HepG2 (cell line): ENCODE measurements around the gene PHKG2. TPM values are rescaled to one million over a fixed set of nuclear protein-coding genes. Genes with fewer than 3 reads are reported as not detected.
A peak's percentile ranks its signal among the peaks of the same experiment; 100 is the strongest.

Experiments
- BRD4 ChIP-seq: sonication (generic); formaldehyde crosslinking; IDR thresholded peaks from 2 replicates; pipeline ENCODE4 v1.4.0; 2020; ENCODE audit warnings: missing genetic modification reagents
- KDM2A ChIP-seq: sonication (generic); formaldehyde crosslinking; IDR thresholded peaks from 2 replicates; pipeline ENCODE4 v1.4.0; 2020; ENCODE audit warnings: low read depth, missing genetic modification reagents, borderline replicate concordance
- LCORL ChIP-seq, 2 experiments: fragments of 450-650 bp in 1 of 2; sonication (generic) in 1 of 2; formaldehyde crosslinking in 1 of 2; IDR thresholded peaks; 2 replicates each; pipeline versions ENCODE4 v1.5.0 to v1.6.1; 2017 to 2020; ENCODE audit warnings: antibody characterized with exemption in 1 of 2, missing genetic modification reagents in 1 of 2
- MED8 ChIP-seq: sonication (generic); formaldehyde crosslinking; IDR thresholded peaks from 2 replicates; pipeline ENCODE4 v1.8.1; 2023; ENCODE audit warnings: mild to moderate bottlenecking, missing genetic modification reagents; ENCODE audit not compliant: insufficient replicate concordance
- NFIC ChIP-seq: IDR thresholded peaks from 2 replicates; pipeline ENCODE4 v1.6.1; 2012; ENCODE audit warnings: mild to moderate bottlenecking, low read length, inconsistent platforms
- NR2F2 ChIP-seq: IDR thresholded peaks from 2 replicates; pipeline ENCODE4 v1.6.1; 2012; ENCODE audit warnings: low read depth, inconsistent platforms, borderline replicate concordance
- PCBP1 ChIP-seq: fragments of 200-400 bp; formaldehyde crosslinking; IDR thresholded peaks from 2 replicates; pipeline ENCODE4 v1.6.1; 2017; ENCODE audit warnings: mild to moderate bottlenecking, low read depth, low read length, borderline replicate concordance
- POLR2A ChIP-seq, 2 experiments: IDR thresholded peaks; 2 replicates each; pipeline ENCODE4 v1.6.1; 2011; ENCODE audit warnings: low read depth in 2 of 2, low read length in 2 of 2, mild to moderate bottlenecking in 1 of 2, moderate library complexity in 1 of 2; ENCODE audit not compliant: insufficient read depth in 1 of 2
- SALL1 ChIP-seq: sonication (generic); formaldehyde crosslinking; IDR thresholded peaks from 2 replicates; pipeline ENCODE4 v1.8.0; 2022; ENCODE audit warnings: mild to moderate bottlenecking, missing genetic modification reagents
- TEAD3 ChIP-seq: optimal IDR thresholded peaks from 2 replicates; pipeline ENCODE3; 2016; ENCODE audit warnings: borderline replicate concordance
- TSC22D2 ChIP-seq: sonication (generic); formaldehyde crosslinking; IDR thresholded peaks from 2 replicates; pipeline ENCODE4 v1.5.1; 2020; ENCODE audit warnings: missing genetic modification reagents, mild to moderate bottlenecking, borderline replicate concordance
- YY1 ChIP-seq: IDR thresholded peaks from 2 replicates; pipeline ENCODE4 v1.6.1; 2011; ENCODE audit warnings: low read length, low read depth, moderate library complexity, mild to moderate bottlenecking; ENCODE audit not compliant: insufficient read depth, insufficient replicate concordance
- ZNF274 ChIP-seq: sonication (generic); formaldehyde crosslinking; IDR thresholded peaks from 2 replicates; pipeline ENCODE4 v1.5.1; 2020; ENCODE audit warnings: mild to moderate bottlenecking, missing genetic modification reagents
- ZNF569 ChIP-seq: sonication (generic); formaldehyde crosslinking; IDR thresholded peaks from 2 replicates; pipeline ENCODE4 v1.5.0; 2020; ENCODE audit warnings: mild to moderate bottlenecking, missing genetic modification reagents, moderate library complexity, borderline replicate concordance
- ZNF615 ChIP-seq: sonication (generic); formaldehyde crosslinking; IDR thresholded peaks from 2 replicates; pipeline ENCODE4 v1.5.0; 2020; ENCODE audit warnings: mild to moderate bottlenecking, missing genetic modification reagents, borderline replicate concordance
- ZNF670 ChIP-seq: sonication (generic); formaldehyde crosslinking; IDR thresholded peaks from 2 replicates; pipeline ENCODE4 v1.8.0; 2022; ENCODE audit warnings: mild to moderate bottlenecking, missing genetic modification reagents, borderline replicate concordance
- ZNF768 ChIP-seq: sonication (generic); formaldehyde crosslinking; IDR thresholded peaks from 2 replicates; pipeline ENCODE4 v1.4.0; 2020; ENCODE audit warnings: missing genetic modification reagents
- polyA plus RNA-seq, 8 experiments: library from polyadenylated mRNA; depleted of rRNA in 3 of 8; stranded (reverse) in 7 of 8; unstranded in 1 of 8; fragments of >200 nt; fragmentation: Illumina TruSeq in 4 of 8; extraction: Trizol in 4 of 8; gene quantifications; 2 replicates each; pipeline versions ENCODE4 v1.2.1 to v1.2.3, GENCODE V29; 2011 to 2016; ENCODE audit warnings: low read depth in 4 of 8, missing spikeins in 1 of 8, mixed read lengths in 1 of 8; ENCODE audit not compliant: insufficient read depth in 1 of 8
- total RNA-seq, 5 experiments: library from RNA; depleted of rRNA; stranded (reverse); fragments of >200 nt; fragmentation: Illumina TruSeq; extraction: Trizol; gene quantifications; 2 replicates each; pipeline ENCODE4 v1.2.3, GENCODE V29; 2016; ENCODE audit warnings: low read depth in 1 of 5
- TF ChIP-seq, protein P1 (sequence below): sonication (generic); formaldehyde crosslinking; IDR thresholded peaks from 2 replicates; pipeline ENCODE4 v1.8.1; 2023; ENCODE audit warnings: mild to moderate bottlenecking, missing genetic modification reagents
- TF ChIP-seq, protein P2 (sequence below): sonication (generic); formaldehyde crosslinking; IDR thresholded peaks from 2 replicates; pipeline ENCODE4 v1.4.0; 2020; ENCODE audit warnings: low read depth, mild to moderate bottlenecking, missing genetic modification reagents
- TF ChIP-seq, protein P3 (sequence below): sonication (generic); formaldehyde crosslinking; IDR thresholded peaks from 2 replicates; pipeline ENCODE4 v1.8.0; 2022; ENCODE audit warnings: missing genetic modification reagents, mild to moderate bottlenecking, moderate library complexity, borderline replicate concordance
- TF ChIP-seq, protein P4 (sequence below): sonication (generic); formaldehyde crosslinking; IDR thresholded peaks from 2 replicates; pipeline ENCODE4 v1.4.0; 2020; ENCODE audit warnings: missing genetic modification reagents, borderline replicate concordance

PHKG2 gene
- total and polyA plus RNA-seq, 2 of the 13 experiments (the other 11 are each of a cell fraction or from before 2014, with no cell fraction given), result 37.4 to 42.1 TPM

DNA sequence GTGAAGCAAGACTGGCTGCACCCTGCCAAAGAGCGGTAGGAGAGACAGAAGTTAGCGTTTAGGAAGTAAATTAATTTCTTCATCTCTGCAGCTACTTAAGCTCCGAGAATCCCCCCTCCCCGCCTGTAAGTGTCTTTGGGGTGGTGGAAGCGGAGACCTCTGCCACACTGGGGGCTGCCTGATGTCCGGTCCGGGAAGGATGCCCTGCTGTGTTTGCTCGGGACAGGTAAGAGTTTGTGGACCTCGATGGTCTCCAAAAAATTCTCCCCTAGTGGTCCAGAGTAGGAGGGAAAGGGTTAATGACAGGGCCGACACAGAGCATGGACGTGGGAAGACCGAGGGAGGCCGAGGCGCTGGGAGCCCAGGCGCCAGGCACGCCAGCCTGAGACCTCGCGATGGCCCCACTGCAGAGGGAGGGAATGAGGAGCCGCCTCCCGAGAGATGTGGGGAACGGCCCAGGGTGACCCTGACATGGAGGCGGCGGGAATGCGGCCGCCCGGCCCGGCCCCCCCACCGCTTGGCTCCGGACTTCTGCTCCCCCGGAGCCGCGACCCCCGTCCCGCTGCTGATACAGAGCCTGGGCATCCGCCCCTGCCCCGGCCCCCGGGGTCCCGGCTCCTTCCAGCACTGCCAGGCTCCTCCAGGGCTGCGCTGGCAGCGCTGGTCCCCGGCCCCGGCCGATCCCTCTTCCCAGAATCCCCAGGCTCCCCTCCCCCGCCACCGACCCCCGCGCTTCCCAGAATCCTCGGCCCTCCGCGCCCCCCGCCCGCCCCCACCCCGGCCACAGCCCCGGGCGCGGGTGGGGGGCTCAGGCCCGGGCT lies 38.1 kb downstream of the PHKG2 start (continued):
- peak; percentile 62 for TF ChIP-seq YY1
- TF ChIP-seq ZNF768 (CRISPR knock-in tag), result peak; percentile 39; the same call in 1 of the 2 replicates
- TF ChIP-seq ZNF274 (CRISPR knock-in tag), result no peak
- TF ChIP-seq SALL1 (CRISPR knock-in tag), result 0 out of 2 replicates have a peak, but pooled peaks have one; percentile 35
- TF ChIP-seq PCBP1, result 0 out of 2 replicates have a peak, but pooled peaks have one; percentile 13
- TF ChIP-seq, protein P1, sequence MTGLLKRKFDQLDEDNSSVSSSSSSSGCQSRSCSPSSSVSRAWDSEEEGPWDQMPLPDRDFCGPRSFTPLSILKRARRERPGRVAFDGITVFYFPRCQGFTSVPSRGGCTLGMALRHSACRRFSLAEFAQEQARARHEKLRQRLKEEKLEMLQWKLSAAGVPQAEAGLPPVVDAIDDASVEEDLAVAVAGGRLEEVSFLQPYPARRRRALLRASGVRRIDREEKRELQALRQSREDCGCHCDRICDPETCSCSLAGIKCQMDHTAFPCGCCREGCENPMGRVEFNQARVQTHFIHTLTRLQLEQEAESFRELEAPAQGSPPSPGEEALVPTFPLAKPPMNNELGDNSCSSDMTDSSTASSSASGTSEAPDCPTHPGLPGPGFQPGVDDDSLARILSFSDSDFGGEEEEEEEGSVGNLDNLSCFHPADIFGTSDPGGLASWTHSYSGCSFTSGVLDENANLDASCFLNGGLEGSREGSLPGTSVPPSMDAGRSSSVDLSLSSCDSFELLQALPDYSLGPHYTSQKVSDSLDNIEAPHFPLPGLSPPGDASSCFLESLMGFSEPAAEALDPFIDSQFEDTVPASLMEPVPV (CRISPR knock-in tag), result 0 out of 2 replicates have a peak, but pooled peaks have one; percentile 42
- TF ChIP-seq, protein P2, sequence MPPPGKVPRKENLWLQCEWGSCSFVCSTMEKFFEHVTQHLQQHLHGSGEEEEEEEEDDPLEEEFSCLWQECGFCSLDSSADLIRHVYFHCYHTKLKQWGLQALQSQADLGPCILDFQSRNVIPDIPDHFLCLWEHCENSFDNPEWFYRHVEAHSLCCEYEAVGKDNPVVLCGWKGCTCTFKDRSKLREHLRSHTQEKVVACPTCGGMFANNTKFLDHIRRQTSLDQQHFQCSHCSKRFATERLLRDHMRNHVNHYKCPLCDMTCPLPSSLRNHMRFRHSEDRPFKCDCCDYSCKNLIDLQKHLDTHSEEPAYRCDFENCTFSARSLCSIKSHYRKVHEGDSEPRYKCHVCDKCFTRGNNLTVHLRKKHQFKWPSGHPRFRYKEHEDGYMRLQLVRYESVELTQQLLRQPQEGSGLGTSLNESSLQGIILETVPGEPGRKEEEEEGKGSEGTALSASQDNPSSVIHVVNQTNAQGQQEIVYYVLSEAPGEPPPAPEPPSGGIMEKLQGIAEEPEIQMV (CRISPR knock-in tag), result 0 out of 2 replicates have a peak, but pooled peaks have one; percentile 42
- peak; percentile 76; the same call in 1 of the 2 replicates for TF ChIP-seq ZNF615 (CRISPR knock-in tag)
- TF ChIP-seq NFIC, result no peak
- peak; percentile 50 for TF ChIP-seq TEAD3 (CRISPR knock-in tag)
- peak; percentile 21; the same call in 1 of the 2 replicates for TF ChIP-seq ZNF670
- TF ChIP-seq POLR2A (IDR thresholded peaks at IDR 0.05; ENCODE audit: insufficient read depth in 1 of 2, low read depth in 2 of 2, low read length in 2 of 2), result peak; percentile 29 to 41; a peak in 3 of 4 replicates
- no peak for TF ChIP-seq ZNF569 (CRISPR knock-in tag)
- TF ChIP-seq MED8 (CRISPR knock-in tag), result peak; percentile 34
- TF ChIP-seq, protein P3, sequence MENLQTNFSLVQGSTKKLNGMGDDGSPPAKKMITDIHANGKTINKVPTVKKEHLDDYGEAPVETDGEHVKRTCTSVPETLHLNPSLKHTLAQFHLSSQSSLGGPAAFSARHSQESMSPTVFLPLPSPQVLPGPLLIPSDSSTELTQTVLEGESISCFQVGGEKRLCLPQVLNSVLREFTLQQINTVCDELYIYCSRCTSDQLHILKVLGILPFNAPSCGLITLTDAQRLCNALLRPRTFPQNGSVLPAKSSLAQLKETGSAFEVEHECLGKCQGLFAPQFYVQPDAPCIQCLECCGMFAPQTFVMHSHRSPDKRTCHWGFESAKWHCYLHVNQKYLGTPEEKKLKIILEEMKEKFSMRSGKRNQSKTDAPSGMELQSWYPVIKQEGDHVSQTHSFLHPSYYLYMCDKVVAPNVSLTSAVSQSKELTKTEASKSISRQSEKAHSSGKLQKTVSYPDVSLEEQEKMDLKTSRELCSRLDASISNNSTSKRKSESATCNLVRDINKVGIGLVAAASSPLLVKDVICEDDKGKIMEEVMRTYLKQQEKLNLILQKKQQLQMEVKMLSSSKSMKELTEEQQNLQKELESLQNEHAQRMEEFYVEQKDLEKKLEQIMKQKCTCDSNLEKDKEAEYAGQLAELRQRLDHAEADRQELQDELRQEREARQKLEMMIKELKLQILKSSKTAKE (CRISPR knock-in tag), result peak; percentile 2; the same call in 1 of the 2 replicates
- TF ChIP-seq, protein P4, sequence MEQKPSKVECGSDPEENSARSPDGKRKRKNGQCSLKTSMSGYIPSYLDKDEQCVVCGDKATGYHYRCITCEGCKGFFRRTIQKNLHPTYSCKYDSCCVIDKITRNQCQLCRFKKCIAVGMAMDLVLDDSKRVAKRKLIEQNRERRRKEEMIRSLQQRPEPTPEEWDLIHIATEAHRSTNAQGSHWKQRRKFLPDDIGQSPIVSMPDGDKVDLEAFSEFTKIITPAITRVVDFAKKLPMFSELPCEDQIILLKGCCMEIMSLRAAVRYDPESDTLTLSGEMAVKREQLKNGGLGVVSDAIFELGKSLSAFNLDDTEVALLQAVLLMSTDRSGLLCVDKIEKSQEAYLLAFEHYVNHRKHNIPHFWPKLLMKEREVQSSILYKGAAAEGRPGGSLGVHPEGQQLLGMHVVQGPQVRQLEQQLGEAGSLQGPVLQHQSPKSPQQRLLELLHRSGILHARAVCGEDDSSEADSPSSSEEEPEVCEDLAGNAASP (CRISPR knock-in tag), result peak; percentile 56; the same call in 1 of the 2 replicates
- 0 out of 2 replicates have a peak, but pooled peaks have one; percentile 23 for TF ChIP-seq KDM2A (CRISPR knock-in tag)
- no peak for TF ChIP-seq LCORL (IDR thresholded peaks at IDR 0.05)
- TF ChIP-seq LCORL (CRISPR knock-in tag; IDR thresholded peaks at IDR 0.05), result peak; percentile 44; the same call in 1 of the 2 replicates
- 0 out of 2 replicates have a peak, but pooled peaks have one; percentile 55 for TF ChIP-seq BRD4 (CRISPR knock-in tag)
- TF ChIP-seq TSC22D2, result no peak
- TF ChIP-seq NR2F2, result no peak
